GM19463 (cell line): ENCODE measurements around the gene LTA.
A peak's percentile ranks its signal among the peaks of the same experiment; 100 is the strongest.

Source experiments
- ATAC-seq: cut with Tn5 transposase; IDR thresholded peaks from one replicate; pipeline ENCODE4 v1.9.1; 2021; ENCODE audit warnings: mild to moderate bottlenecking, moderate library complexity; ENCODE audit not compliant: unreplicated experiment

LTA gene

DNA sequence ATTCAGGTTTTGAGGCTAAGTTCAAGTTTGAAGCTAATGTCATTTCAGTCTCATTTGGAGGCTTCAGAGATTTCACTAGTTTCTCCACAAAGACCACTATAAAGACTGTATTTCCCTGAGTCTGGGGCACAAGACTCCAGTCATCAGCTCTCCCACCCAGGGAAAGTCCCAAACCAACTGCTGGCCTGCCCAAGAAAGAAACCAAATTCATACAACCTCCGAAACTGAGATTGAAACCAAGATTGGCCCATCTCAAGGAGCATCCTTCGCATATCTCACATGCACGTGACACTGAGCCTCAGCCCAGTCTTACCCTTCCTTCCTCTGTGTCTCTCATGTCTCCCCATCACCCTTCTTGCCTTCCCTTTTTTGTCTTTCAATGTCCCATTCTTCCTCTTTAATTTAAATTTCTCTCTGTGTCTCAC, 3.5 kb upstream of the LTA start:
- peak; percentile 54 for ATAC-seq

DNA sequence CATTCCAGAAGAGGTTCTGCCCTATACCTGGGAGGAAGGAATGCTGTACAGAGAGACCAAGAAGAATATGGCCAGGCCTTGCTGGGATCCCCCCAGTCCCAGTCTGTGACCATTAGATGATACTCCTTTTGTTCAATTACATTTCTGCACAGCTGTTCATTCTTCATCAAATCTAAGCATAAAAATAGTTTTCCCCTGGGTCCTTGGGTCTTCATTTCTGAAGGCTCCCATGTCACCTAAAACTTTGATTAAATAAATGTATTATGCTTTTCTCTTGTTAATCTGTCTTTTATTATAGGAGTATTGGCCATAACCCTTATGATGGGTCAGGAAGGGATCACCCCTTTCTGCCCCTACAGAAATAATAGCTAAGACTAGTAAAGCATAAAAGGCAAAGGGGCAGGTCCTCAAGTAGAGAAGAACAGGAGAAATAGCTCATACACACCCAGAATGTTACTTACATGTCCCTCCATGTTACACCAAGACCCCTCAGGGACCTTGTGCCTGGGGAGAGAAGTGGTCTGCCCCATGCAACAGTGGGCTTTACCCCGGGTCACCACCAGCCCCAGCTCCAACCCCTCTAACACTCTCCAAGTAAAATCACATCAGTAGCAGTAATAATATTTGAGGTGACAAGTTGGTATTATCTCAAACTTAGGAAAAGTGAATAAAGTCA, 2.1 kb upstream of the LTA start:
- no peak for ATAC-seq

DNA sequence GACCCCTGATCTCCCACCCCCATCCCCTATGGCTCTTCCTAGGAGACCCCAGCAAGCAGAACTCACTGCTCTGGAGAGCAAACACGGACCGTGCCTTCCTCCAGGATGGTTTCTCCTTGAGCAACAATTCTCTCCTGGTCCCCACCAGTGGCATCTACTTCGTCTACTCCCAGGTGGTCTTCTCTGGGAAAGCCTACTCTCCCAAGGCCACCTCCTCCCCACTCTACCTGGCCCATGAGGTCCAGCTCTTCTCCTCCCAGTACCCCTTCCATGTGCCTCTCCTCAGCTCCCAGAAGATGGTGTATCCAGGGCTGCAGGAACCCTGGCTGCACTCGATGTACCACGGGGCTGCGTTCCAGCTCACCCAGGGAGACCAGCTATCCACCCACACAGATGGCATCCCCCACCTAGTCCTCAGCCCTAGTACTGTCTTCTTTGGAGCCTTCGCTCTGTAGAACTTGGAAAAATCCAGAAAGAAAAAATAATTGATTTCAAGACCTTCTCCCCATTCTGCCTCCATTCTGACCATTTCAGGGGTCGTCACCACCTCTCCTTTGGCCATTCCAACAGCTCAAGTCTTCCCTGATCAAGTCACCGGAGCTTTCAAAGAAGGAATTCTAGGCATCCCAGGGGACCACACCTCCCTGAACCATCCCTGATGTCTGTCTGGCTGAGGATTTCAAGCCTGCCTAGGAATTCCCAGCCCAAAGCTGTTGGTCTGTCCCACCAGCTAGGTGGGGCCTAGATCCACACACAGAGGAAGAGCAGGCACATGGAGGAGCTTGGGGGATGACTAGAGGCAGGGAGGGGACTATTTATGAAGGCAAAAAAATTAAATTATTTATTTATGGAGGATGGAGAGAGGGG, 1.4 kb downstream of the LTA start:
- ATAC-seq: no peak

DNA sequence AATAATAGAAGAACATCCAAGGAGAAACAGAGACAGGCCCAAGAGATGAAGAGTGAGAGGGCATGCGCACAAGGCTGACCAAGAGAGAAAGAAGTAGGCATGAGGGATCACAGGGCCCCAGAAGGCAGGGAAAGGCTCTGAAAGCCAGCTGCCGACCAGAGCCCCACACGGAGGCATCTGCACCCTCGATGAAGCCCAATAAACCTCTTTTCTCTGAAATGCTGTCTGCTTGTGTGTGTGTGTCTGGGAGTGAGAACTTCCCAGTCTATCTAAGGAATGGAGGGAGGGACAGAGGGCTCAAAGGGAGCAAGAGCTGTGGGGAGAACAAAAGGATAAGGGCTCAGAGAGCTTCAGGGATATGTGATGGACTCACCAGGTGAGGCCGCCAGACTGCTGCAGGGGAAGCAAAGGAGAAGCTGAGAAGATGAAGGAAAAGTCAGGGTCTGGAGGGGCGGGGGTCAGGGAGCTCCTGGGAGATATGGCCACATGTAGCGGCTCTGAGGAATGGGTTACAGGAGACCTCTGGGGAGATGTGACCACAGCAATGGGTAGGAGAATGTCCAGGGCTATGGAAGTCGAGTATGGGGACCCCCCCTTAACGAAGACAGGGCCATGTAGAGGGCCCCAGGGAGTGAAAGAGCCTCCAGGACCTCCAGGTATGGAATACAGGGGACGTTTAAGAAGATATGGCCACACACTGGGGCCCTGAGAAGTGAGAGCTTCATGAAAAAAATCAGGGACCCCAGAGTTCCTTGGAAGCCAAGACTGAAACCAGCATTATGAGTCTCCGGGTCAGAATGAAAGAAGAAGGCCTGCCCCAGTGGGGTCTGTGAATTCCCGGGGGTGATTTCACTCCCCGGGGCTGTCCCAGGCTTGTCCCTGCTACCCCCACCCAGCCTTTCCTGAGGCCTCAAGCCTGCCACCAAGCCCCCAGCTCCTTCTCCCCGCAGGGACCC, 2.3 kb downstream of the LTA start:
- ATAC-seq: no peak

DNA sequence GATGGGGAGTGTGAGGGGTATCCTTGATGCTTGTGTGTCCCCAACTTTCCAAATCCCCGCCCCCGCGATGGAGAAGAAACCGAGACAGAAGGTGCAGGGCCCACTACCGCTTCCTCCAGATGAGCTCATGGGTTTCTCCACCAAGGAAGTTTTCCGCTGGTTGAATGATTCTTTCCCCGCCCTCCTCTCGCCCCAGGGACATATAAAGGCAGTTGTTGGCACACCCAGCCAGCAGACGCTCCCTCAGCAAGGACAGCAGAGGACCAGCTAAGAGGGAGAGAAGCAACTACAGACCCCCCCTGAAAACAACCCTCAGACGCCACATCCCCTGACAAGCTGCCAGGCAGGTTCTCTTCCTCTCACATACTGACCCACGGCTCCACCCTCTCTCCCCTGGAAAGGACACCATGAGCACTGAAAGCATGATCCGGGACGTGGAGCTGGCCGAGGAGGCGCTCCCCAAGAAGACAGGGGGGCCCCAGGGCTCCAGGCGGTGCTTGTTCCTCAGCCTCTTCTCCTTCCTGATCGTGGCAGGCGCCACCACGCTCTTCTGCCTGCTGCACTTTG, 3.3 kb downstream of the LTA start, which contains the start of gene TNF:
TSS of gene TNF (plus strand) at position 231 of the 567 bp plus-strand sequence. CDS start at position 408, 177 bp downstream.
- no peak for ATAC-seq

DNA sequence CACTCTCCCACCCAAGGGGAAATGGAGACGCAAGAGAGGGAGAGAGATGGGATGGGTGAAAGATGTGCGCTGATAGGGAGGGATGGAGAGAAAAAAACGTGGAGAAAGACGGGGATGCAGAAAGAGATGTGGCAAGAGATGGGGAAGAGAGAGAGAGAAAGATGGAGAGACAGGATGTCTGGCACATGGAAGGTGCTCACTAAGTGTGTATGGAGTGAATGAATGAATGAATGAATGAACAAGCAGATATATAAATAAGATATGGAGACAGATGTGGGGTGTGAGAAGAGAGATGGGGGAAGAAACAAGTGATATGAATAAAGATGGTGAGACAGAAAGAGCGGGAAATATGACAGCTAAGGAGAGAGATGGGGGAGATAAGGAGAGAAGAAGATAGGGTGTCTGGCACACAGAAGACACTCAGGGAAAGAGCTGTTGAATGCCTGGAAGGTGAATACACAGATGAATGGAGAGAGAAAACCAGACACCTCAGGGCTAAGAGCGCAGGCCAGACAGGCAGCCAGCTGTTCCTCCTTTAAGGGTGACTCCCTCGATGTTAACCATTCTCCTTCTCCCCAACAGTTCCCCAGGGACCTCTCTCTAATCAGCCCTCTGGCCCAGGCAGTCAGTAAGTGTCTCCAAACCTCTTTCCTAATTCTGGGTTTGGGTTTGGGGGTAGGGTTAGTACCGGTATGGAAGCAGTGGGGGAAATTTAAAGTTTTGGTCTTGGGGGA, 4.0 kb downstream of the LTA start:
- ATAC-seq: no peak

DNA sequence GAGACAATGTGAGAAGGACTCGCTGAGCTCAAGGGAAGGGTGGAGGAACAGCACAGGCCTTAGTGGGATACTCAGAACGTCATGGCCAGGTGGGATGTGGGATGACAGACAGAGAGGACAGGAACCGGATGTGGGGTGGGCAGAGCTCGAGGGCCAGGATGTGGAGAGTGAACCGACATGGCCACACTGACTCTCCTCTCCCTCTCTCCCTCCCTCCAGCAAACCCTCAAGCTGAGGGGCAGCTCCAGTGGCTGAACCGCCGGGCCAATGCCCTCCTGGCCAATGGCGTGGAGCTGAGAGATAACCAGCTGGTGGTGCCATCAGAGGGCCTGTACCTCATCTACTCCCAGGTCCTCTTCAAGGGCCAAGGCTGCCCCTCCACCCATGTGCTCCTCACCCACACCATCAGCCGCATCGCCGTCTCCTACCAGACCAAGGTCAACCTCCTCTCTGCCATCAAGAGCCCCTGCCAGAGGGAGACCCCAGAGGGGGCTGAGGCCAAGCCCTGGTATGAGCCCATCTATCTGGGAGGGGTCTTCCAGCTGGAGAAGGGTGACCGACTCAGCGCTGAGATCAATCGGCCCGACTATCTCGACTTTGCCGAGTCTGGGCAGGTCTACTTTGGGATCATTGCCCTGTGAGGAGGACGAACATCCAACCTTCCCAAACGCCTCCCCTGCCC, 4.9 kb downstream of the LTA start:
- ATAC-seq: no peak

DNA sequence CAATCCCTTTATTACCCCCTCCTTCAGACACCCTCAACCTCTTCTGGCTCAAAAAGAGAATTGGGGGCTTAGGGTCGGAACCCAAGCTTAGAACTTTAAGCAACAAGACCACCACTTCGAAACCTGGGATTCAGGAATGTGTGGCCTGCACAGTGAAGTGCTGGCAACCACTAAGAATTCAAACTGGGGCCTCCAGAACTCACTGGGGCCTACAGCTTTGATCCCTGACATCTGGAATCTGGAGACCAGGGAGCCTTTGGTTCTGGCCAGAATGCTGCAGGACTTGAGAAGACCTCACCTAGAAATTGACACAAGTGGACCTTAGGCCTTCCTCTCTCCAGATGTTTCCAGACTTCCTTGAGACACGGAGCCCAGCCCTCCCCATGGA, 5.5 kb downstream of the LTA start:
- no peak for ATAC-seq

DNA sequence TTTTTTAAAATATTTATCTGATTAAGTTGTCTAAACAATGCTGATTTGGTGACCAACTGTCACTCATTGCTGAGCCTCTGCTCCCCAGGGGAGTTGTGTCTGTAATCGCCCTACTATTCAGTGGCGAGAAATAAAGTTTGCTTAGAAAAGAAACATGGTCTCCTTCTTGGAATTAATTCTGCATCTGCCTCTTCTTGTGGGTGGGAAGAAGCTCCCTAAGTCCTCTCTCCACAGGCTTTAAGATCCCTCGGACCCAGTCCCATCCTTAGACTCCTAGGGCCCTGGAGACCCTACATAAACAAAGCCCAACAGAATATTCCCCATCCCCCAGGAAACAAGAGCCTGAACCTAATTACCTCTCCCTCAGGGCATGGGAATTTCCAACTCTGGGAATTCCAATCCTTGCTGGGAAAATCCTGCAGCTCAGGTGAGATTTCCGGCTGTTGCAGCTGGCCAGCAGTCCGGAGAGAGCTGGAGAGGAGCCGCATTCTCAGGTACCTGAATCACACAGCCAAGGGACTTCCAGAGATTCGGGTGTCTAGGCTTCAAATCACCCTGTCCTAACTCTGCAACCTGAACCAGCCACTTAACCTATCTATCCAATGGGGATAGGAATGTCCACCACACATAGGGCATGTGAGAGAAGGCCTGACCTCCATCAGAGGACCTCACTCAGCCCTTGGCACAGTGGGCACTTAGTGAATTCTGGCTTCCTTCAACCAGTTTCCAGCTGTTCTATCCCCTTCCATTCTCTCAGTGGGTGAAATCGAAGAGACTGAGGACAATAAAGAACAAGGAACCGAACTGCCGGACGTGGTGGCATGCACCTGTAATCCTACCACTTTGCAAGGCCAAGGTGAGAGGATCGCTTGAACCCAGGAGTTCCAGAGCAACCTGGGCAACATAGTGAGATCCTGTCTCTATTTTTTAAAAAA, 6.4 kb downstream of the LTA start:
- ATAC-seq: no peak

DNA sequence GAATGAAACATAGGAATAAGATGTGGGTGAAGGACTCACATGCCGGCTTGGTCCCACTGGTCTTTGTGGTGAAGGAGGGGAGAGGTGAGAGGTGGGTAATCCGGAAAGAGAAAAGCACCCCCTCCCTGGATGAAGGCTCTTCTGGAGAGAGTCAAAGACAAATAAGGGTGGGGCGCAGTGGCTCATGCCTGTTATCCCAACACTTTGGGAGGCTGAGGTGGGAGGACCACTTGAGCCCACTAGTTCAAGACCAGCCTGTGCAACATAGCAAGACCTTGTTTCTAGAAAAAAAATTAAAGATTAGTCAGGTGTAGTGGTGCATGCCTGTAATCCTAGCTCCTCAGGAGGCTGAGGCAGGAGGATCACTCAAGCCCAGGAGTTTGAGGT, 7.0 kb downstream of the LTA start:
- no peak for ATAC-seq

DNA sequence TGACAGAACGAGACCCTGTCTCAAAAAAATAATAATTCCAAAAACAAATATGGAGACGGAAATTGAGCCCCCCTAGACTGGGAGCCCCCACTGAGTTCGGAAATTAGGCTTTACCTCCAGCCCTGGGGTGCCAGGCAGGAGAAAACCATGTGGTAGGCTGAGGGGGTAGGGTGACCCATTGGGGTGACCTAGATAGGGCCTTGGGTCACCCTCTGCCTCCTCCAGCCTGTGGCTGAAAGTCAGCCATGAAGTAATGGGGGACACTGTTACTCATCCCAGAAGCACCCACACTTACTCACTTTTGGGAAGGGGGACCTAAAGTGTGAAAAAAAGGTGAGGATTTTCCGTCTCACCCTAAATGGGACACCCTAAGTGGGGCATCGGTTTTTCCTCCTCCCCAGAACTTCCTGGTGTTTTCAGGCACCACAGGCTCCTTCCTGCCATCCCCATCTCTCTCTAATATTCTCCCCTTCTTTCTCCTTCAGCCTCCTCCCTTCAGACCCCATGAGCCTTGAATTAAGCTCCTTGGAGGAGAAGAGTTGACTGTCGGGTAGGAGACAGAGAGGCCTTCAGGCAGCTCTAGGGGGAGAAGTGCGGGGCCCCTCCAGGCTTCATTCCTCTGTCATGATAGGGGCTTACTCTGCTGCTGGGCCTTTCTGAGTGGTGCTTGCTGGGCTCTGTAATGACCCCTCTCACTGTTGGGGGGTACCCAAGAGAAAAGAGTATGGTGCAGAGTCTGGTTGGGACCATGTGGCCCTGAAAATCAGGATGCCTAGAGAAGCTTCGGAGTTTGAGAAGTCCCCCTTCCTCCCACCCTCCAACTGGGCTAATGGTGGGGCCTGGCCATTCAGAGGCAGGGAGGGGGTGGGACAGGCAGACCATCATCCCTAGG, 7.7 kb downstream of the LTA start:
- ATAC-seq: no peak

DNA sequence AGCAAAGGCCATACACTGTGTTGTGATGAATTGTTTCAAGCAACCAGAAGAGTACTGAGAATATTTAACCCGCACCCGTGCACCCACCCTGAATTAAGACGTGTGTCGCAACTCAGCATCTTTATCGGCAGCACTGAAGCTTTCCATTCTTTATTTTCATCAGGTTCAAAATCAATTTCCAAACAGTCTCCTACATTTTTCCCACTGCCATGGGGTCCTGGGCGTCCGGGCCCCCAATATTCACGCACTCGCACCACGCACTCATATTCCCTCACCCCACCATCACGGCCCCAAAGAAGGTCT, 8.3 kb downstream of the LTA start:
- no peak for ATAC-seq

DNA sequence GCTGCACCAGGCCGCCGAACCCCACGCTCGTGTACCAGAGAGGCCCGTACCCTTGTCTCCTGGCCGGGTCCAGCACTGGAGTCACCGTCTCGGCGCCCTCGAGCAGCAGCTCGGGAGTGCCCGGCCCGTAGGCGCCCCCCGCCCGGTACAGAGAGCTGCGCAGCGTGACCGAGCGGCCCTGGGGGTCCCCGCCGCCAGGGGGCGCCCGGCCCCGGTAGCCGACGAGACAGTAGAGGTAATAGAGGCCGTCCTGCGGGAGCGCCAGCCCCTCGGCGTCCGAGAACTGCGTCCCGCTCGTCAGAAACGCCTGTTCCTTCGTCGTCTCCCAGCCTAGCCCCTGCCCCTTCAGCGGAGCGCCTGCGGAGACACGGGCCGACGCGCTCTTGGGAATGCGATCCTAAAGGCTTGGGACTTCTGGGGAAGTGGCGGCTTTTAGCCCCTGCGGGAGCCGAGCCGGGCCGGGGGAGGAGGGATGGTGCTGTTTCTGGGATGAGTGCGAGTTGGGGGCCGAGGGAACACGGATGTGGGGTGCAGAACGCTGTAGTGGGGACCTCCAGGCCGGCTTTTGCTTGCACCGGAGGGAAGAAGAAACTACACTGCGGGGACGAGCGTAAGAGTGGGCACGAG, 8.8 kb downstream of the LTA start:
- no peak for ATAC-seq

DNA sequence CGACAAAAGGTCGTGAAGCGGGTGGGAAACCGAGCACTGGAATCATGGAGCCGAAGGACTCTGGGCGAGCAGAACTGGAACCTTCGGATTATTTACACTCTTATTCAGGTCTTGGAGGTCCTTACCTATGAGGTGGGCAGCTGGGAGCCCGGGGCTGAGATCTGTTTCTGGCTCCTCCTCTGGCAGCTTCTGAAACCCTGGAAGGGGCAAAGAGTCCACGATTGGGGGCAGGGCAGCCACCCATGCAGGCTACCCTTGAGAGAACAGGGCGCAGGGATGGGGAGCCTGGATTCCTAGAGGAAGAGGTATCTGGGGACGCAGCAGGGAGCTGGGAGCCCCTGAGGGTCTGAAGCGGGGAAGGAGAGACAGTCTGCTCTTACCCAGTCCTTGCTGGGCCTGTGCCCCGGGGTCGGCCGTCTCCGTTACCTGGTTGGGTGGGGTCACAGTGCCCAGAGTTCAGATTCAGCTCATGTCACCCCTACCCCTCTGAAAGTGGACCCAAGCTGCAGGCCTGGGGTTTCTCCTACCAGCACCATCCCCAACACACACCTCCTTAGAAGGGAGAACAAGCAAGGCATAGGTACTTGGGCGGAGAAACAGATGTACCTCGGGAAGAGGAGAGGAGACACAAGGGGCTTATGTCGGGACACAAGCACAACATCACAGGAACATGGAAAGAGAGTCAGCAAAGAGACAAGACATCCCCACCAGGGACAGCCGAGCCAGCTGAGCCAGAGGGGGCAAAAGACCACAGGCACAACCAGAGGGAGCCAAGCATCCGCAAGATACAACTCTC, 9.5 kb downstream of the LTA start:
- ATAC-seq: no peak

DNA sequence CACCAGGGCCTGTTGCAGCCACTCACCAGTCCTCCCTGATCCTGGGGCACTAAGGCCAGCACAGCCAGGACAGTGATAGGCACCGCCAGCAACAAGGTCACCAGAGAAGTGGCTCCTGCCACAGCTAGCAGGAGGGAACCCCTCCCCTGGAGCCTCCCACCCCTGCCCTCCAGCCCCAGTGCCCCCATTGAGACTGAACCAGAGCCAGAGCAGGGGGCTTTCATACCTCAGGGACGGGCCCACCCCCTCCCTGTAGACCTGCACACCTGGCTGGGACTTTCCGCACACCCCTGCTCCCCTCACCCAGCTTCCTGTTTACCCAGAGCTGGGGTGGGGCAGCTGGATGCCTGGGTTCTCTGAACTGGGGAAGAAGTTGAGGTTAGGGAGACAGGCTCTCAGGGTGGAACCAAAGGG, 10.1 kb downstream of the LTA start, which contains the start of gene LTB:
TSS of gene LTB (minus strand) at position 195 of the 414 bp plus-strand sequence. CDS start at position 188, 7 bp downstream.
- ATAC-seq: no peak

DNA sequence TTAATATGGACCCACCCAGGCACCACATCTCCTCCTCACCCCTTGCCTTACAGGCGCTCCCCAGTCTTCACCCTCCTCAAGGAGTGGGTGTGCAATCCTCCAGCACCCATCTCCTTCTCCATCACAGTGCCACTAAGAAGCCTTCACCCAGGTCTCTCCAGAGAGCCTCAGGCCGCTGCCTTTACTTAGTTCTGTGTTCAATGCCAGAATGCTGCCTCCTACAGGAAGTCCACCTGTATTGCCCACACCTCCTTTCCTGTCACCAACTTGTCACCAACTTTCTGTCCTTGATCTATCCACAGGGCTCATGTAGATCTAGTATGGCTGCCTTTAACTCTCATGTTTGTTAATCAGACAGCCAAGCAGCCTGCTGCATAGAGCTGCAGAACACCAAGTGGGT, 13.4 kb downstream of the LTA start:
- ATAC-seq: no peak
